Stimulated activated CD4-positive, alpha-beta T cell treated with anti-CD3 and anti-CD28 coated beads, Interleukin-1b, Interleukin-23, amount 100 ng/mL, for 4 hours (primary cell): ENCODE results near the gene CDC42EP1.

Experiments
- DNase-seq, 2 donors: peaks; one replicate each; pipeline ENCODE4 v3.0.0-alpha.2; 2020; ENCODE audit warnings: low read depth in 2 of 2

Gene CDC42EP1

GRCh38 chr22:37610480-37611129, 50.3 kb downstream of the CDC42EP1 start:
- DNase-seq, result no peak

- DNase-seq, result no peak
These were observed 50.9 kb downstream of the CDC42EP1 start for GRCh38 chr22:37611207-37611606.

GRCh38 chr22:37616201-37617083, 56.2 kb downstream of the CDC42EP1 start:
- no peak for DNase-seq

DNA sequence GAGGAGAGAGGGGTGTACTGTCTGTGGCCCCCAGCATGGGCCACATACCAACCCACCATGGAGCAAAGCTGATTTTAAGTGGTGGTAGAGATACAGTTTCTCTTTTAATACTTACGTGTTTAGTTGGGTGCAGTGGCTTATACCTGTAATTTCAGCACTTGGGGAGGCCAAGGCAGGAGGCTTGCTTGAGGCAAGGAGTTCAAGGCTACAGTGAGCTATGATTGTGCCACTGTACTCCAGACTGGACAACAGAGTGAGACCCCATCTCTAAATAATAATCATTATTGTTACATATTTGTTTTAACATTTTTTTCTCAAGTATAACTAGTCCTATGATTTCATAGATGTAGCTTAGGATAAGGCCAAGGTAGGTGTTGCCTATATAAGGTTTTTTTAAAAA, 57.2 kb downstream of the CDC42EP1 start:
- no peak for DNase-seq

GRCh38 chr22:37618072-37618656, 57.9 kb downstream of the CDC42EP1 start:
- no peak for DNase-seq

GRCh38 chr22:37618674-37619073, 58.4 kb downstream of the CDC42EP1 start:
- DNase-seq, result no peak
